Activated CD8-positive, alpha-beta T cell treated with anti-CD3 and anti-CD28 coated beads for 36 hours (primary cell): ENCODE measurements around the gene ASB13. TPM values are rescaled to one million over a fixed set of nuclear protein-coding genes. Genes with fewer than 3 reads are reported as not detected.

Experiments used
- ATAC-seq: fragments of 200-7000 bp; cut with Tn5 transposase; one replicate; pipeline ENCODE4 v1.10.0; 2021; ENCODE audit warnings: mild to moderate bottlenecking, moderate library complexity
- CTCF ChIA-PET: fragments of 350-600 bp; sonication (Branson Sonifier 250); formaldehyde crosslinking; loops from one replicate; lab custom pipeline; 2021; ENCODE audit warnings: antibody characterized with exemption; lab: Charles Lee
- POLR2A ChIA-PET: fragments of 350-600 bp; sonication (Branson Sonifier 250); formaldehyde crosslinking; loops from one replicate; lab custom pipeline; 2021; ENCODE audit warnings: antibody characterized with exemption; lab: Charles Lee
- DNase-seq: peaks from one replicate; pipeline ENCODE4 v3.0.0-alpha.2; 2020
- H3K27ac Mint-ChIP-seq: one replicate; pipeline ENCODE4 v1.8.0; 2021; ENCODE audit warnings: mild to moderate bottlenecking, mixed read lengths
- H3K27me3 Mint-ChIP-seq: one replicate; pipeline ENCODE4 v1.8.0; 2021; ENCODE audit warnings: mixed read lengths
- H3K36me3 Mint-ChIP-seq: one replicate; pipeline ENCODE4 v1.8.0; 2021; ENCODE audit warnings: low read depth, mixed read lengths
- H3K4me1 Mint-ChIP-seq: one replicate; pipeline ENCODE4 v1.8.0; 2021; ENCODE audit warnings: low read depth, mixed read lengths
- H3K4me3 Mint-ChIP-seq: one replicate; pipeline ENCODE4 v1.8.0; 2021; ENCODE audit warnings: mild to moderate bottlenecking, moderate library complexity, mixed read lengths
- H3K9me3 Mint-ChIP-seq: one replicate; pipeline ENCODE4 v1.8.0; 2021; ENCODE audit warnings: mixed read lengths
- intact Hi-C: fragments of 100-400 bp; cut with micrococcal nuclease; formaldehyde crosslinking; loops from one replicate; pipeline ENCODE4 v1.10.0; 2022
- total RNA-seq, 2 experiments: library from RNA; stranded (reverse); gene quantifications; one replicate each; pipeline ENCODE4 v1.2.3, GENCODE V29; 2021
- TF ChIP-seq, protein P1 (sequence below): fragments of 200-600 bp; IDR thresholded peaks from one replicate; pipeline ENCODE4 v1.8.0; 2022; ENCODE audit warnings: antibody characterized with exemption, mild to moderate bottlenecking

The ASB13 gene
- total RNA-seq, 2 experiments from 2014 or later = 8.9 to 9.2 TPM

DNA sequence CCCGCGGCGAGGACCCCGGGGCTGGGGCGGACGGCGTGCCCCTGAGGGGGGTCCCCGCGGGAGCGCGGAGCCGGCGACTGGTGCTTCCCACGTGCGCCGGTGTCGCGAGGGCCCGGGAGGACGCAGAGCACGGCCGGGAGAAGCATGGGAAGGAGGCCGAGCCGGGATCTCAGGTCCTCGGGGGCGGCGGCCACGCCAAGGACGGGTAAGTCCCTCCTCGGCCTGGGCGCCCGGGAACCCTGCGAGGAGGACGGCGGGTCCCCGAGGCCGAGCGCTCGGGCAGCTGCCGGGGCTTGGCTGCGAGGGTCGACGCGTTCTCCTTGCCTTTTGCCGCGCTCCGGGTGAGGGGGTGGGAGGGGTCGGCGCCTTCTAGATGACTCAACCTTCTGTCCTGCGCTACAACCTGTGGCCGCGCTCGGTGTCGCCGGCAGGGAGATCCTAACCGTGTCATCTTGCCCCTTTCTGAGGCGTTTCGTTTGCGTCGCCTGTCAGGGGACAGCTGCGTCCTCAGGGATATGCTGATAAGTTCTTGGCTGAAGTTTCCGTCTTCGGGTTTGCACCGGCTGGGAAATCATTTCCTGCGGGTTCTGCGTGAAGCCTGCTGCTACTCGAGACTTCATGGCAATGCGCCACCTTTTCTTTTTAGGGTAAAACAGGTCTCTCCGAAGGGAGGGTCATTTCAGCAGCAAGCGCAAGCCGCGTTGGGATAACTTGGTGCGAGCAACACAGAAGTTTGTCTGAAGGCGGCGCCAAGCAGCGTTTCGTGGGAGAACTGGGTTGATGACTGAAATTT lies 18.8 kb upstream of the ASB13 start:
- TF ChIP-seq, protein P1, sequence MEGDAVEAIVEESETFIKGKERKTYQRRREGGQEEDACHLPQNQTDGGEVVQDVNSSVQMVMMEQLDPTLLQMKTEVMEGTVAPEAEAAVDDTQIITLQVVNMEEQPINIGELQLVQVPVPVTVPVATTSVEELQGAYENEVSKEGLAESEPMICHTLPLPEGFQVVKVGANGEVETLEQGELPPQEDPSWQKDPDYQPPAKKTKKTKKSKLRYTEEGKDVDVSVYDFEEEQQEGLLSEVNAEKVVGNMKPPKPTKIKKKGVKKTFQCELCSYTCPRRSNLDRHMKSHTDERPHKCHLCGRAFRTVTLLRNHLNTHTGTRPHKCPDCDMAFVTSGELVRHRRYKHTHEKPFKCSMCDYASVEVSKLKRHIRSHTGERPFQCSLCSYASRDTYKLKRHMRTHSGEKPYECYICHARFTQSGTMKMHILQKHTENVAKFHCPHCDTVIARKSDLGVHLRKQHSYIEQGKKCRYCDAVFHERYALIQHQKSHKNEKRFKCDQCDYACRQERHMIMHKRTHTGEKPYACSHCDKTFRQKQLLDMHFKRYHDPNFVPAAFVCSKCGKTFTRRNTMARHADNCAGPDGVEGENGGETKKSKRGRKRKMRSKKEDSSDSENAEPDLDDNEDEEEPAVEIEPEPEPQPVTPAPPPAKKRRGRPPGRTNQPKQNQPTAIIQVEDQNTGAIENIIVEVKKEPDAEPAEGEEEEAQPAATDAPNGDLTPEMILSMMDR = peak; percentile 56
- peaks cover 47% of the 10 kb centered on the region for H3K4me1 Mint-ChIP-seq
- H3K27me3 Mint-ChIP-seq = no peaks in the 10 kb centered on the region
- H3K9me3 Mint-ChIP-seq = no peaks in the 10 kb centered on the region
- peak overlapping the region; percentile 91 for H3K27ac Mint-ChIP-seq
- H3K36me3 Mint-ChIP-seq = peaks cover 14% of the 10 kb centered on the region
- ChIA-PET CTCF (interaction anchor here (1.0 to 2.1 kb wide), 3 partner anchors 38 to 56 kb away, joined by 3 to 6 read pairs (median 3); no protein-coding TSS in a partner anchor), POLR2A (interaction anchor here (1.0 to 2.0 kb wide), 3 partner anchors 16 to 115 kb away, joined by 3 to 4 read pairs (median 3); no protein-coding TSS in a partner anchor)
- DNase-seq (peak; percentile 87), ATAC-seq (peak; percentile 65)
- peak overlapping the region; percentile 87 for H3K4me3 Mint-ChIP-seq
- intact Hi-C loops = loop anchor here (10.0 kb wide), 1 partner anchor 130 kb away; the partner anchor contains the start of gene GDI2

DNA sequence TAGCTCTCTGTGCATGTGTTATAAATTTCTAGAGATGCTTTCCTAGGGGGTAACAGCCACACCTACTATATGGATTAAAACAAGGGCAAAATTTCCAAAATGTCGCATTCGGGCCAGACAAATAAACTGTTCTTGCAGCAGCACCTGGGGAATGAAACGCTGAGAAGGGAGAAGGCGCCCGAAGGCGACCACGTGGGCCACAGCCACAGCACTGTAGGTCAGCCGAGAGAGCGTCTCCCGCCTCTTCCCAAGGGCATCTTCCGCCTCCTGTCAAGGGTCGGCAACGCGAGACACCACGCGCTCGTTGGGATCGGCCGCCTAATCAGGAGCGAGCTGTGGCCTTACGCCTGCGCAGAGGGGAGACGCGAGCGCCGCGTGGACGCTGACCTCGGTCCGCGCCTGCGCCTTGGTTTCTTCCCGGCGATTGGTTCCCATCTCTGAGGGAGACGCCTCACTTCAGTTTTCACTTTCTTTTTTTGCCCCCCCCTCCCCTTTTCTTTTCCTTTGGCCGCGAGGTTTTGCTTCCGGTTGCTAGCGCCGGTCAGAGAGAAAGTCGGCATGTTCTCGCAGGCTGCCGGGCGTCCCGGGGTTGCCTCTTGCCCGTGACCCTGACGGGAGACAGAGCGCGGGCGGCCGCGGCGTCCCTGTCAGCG lies 18.0 kb upstream of the ASB13 start, which contains the start of gene TASOR2:
Gene TASOR2 (plus strand): TSS at position 521 of the 653 bp plus-strand sequence. CDS start 35,805 bp downstream, outside the sequence.
- ChIA-PET POLR2A (interaction anchor here (0.8 to 2.4 kb wide), 8 partner anchors 8 to 389 kb away, joined by 3 to 8 read pairs (median 3); no protein-coding TSS in a partner anchor), CTCF (interaction anchor here (0.8 to 2.1 kb wide), 4 partner anchors 12 to 55 kb away, joined by 3 to 6 read pairs (median 3); no protein-coding TSS in a partner anchor)
- Mint-ChIP-seq H3K36me3 (peaks cover 13% of the 10 kb centered on the region), H3K4me3 (peak within 1 kb of the TSS; percentile 87), H3K9me3 (no peaks in the 10 kb centered on the region), H3K27ac (peak within 1 kb of the TSS; percentile 94), H3K27me3 (no peaks in the 10 kb centered on the region), H3K4me1 (peaks cover 44% of the 10 kb centered on the region)
- intact Hi-C loops = loop anchor here (10.0 kb wide), 1 partner anchor 130 kb away; the partner anchor contains the start of gene GDI2
- ATAC-seq (peak; percentile 86), DNase-seq (peak; percentile 98)
- TF ChIP-seq, protein P1 = no peak

DNA sequence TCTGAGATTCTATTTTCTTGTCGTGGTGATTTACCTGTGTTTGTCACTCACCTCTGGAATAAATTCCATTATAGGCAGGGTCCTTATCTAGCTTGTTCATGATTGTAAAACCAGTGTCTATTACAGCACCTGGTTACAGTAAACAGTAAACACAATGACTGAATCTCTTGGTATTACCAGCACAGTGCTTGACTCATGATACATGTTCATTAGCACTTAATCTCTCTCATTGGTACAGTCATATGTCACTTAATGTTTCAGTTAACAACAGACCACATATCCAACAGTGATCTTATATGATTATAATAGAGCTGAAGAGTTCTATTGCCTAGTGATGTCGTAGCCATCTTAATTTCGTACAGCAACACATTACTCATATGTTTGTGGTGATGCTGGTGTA lies 16.7 kb upstream of the ASB13 start:
- ChIA-PET POLR2A (interaction anchor here (1.6 to 2.4 kb wide), 2 partner anchors 9 to 13 kb away, joined by 3 to 8 read pairs; no protein-coding TSS in a partner anchor), CTCF (interaction anchor here (0.7 to 2.1 kb wide), 4 partner anchors 10 to 54 kb away, joined by 3 to 7 read pairs (median 6); no protein-coding TSS in a partner anchor)
- no peak for DNase-seq
- no peaks in the 10 kb centered on the region for H3K9me3 Mint-ChIP-seq
- H3K4me1 Mint-ChIP-seq = peaks cover 35% of the 10 kb centered on the region
- H3K36me3 Mint-ChIP-seq = peaks cover 10% of the 10 kb centered on the region
- H3K27me3 Mint-ChIP-seq = peaks cover 2% of the 10 kb centered on the region
- intact Hi-C loops = loop anchor here (10.0 kb wide), 1 partner anchor 132 kb away; the partner anchor contains the start of gene GDI2
- TF ChIP-seq, protein P1 = no peak
- no peak overlapping the region for H3K27ac Mint-ChIP-seq
- no peak overlapping the region for H3K4me3 Mint-ChIP-seq
- ATAC-seq = no peak

DNA sequence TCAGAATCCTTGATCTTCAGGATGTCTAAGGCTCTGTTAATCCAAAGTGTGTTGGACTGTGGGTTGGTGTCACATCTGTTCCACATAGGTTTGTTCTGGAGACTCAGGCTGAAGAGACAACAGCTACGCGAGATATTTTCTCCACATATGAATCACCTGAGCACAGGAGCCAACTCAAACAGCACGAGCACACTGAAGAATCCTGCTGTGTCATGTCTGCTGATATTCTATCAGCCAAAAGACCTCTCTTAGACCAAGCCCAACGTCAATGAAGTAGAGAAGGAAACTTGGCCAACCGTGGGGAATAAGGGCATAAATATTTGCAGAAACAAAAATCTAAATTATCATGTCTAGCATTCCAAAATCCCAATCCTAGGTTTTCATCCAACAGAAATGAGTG lies 15.5 kb upstream of the ASB13 start:
- TF ChIP-seq, protein P1 = no peak
- Mint-ChIP-seq H3K27me3 (peaks cover 2% of the 10 kb centered on the region), H3K36me3 (peaks cover 9% of the 10 kb centered on the region), H3K4me1 (peaks cover 26% of the 10 kb centered on the region), H3K27ac (no peak overlapping the region), H3K4me3 (no peak overlapping the region), H3K9me3 (no peaks in the 10 kb centered on the region)
- DNase-seq = no peak
- CTCF ChIA-PET = interaction anchor here (0.8 to 1.3 kb wide), 3 partner anchors 51 to 368 kb away, joined by 3 read pairs; no protein-coding TSS in a partner anchor
- POLR2A ChIA-PET = interaction anchor here (0.6 kb wide), 1 partner anchor 17 kb away, joined by 3 read pairs; no protein-coding TSS in a partner anchor
- ATAC-seq = no peak
- intact Hi-C loops = loop anchor here (10.0 kb wide), 1 partner anchor 133 kb away; the partner anchor contains the start of gene GDI2
